GM19463 (cell line): Measurements from ENCODE around the gene TMEM30B.

ENCODE experiments used
- ATAC-seq: cut with Tn5 transposase; IDR thresholded peaks from one replicate; pipeline ENCODE4 v1.9.1; 2021; ENCODE audit warnings: mild to moderate bottlenecking, moderate library complexity; ENCODE audit not compliant: unreplicated experiment

The TMEM30B gene

DNA sequence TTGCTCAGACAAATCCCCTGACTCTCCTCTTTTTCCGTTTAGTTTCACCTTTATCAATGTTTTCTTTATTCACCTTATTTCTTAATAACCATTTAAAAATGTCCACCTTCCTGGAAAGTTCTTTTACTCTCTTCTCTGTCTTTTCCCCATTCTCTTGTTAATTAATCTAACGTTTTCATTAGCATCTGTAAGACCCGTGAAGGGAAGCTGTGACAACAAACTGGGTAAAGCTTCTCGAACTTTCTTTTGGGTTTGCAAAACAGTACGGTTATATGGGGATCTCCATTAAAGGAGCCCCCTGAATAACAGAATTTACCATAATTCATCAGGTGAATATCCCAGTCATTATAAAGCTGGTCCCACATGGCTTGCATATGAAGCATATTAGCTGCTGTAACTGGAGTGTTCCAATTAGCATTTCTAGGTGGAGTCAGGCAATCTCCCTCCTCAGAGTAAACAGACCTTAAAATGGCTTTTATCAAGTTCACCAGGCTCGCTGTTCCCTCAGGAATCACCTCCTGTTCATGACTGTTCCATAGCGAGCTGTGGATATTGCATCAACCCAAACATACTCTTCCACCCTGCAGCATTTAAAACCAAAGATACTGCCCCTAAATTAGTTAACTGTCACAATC is 42.4 kb downstream of the TMEM30B start:
- ATAC-seq: no peak

DNA sequence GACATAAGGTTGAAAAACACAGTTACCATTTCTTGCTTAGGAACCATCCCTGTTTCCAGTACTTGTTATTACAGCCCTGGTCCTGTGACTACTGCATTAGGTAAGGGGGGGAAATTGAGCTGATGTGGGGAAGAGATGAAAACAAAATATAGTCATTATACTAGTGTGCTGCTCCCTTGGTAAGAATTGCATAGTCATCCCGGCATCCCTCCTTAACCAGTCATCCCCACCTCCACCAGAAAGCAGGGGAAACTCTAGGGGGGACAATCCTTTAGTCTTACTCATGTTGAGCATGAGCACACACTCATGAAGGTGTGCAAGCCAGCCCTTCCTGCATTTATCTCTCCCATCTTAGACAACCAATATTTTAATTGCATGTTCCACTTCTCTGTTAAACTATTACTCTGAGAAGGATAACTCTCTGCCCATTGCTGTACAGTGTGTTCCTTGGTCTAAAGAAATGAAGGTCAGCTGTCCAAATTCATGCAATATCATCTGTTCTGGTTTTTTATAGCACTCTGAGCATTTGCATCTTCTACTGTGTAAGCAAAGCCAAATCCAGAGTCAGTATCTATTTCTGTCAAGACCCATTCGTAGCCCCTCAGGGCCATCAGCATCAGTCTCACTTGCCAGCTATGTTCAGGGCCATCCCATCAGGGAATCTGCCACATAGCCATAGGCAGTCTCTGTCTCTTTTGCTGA is 46.8 kb downstream of the TMEM30B start:
- no peak for ATAC-seq

DNA sequence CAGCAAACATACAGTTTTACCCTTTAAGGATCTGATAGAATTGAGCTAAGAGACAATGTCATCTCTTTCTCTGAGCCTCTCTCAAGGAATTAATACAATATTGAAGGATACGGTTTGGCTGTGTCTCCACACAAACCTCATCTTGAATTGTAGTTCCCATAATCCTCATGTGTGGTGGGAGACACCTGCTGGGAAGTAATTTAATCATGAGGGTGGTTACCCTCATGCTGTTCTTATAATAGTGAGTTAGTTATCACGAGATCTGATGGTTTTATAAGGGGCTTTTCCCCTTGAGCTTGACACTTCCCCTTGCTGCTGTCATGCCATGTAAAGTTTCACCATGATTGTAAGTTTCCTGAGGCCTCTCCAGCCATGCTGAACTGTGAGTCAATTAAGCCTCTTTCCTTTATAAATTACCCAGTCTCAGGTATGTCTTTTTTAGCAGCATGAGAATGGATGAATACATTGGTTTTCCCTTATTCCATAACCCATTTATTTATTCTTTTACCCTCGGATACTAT is 47.6 kb downstream of the TMEM30B start:
- no peak for ATAC-seq

DNA sequence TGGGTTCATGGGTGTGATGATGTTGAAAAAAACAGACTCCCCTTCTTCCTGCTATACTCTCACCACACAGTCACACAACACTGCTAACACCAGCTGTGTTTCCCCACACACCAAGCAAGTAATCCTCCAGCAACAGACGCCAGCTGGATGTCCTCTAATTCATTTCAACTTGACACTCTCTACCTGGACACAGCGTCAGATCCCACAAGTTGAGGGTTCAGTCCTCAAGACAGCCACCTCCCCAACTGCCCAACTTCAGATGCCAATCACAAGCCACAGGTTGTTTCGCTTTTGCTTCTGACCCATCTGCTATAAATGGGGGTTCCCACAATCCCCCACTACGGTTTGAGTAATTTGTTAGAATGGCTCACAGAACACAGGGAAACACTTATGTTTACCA is 49.3 kb downstream of the TMEM30B start:
- no peak for ATAC-seq

- no peak for ATAC-seq
Measured at GRCh38 chr14:61229981-61230380, 51.2 kb downstream of the TMEM30B start.

- no peak for ATAC-seq
Measured at GRCh38 chr14:61229475-61229888, 51.7 kb downstream of the TMEM30B start.

DNA sequence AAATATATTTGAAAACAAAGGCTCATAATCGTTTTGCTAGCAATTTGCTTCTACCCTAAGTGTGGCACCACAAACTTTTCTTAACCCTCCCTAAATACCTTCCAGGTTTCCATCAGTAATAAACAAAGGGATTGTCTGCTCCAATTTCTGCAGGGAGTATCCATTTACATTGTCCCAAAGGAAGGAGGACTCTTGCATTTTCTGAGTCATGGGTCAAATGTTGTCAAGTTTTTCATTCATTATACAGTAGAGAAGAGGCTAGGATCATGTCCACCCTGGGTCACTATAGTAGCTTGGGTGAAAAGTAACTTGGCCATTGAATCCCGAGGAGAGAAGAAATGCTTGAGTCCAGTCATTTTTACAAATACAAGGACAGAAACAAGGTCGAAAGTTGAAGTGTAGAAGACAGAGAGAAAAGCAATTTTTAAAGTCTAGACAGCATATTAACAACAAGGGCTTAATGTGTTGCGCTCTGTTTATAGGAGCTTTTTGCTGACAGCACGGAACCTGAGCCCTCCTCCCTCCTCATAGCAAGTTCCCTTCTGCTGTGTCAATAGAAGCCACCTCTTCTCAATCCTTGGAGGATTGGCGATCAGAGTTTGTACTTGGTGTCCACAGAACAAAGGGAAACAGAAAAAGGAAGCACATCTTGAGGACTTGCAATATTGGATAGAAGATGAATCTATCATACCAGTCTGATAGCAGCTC is 53.1 kb downstream of the TMEM30B start:
- ATAC-seq: no peak
